Nephron progenitor cell (in vitro differentiated cells): ENCODE results near the gene PNKD.

ENCODE experiments used
- DNase-seq: peaks from one replicate; pipeline ENCODE4 v3.0.0; 2021
- H3K27ac Mint-ChIP-seq: 2 replicates; pipeline ENCODE4 v1.8.0; 2021; ENCODE audit warnings: mild to moderate bottlenecking, moderate library complexity, mixed read lengths
- H3K27me3 Mint-ChIP-seq: 2 replicates; pipeline ENCODE4 v1.8.0; 2021; ENCODE audit warnings: mild to moderate bottlenecking, low read depth, mixed read lengths; ENCODE audit not compliant: poor library complexity
- H3K36me3 Mint-ChIP-seq: 2 replicates; pipeline ENCODE4 v1.8.0; 2021; ENCODE audit warnings: low read depth, mixed read lengths
- H3K4me1 Mint-ChIP-seq: 2 replicates; pipeline ENCODE4 v1.8.0; 2021; ENCODE audit warnings: mixed read lengths
- H3K4me3 Mint-ChIP-seq: 2 replicates; pipeline ENCODE4 v1.8.0; 2021; ENCODE audit warnings: mild to moderate bottlenecking, moderate library complexity, mixed read lengths
- H3K9me3 Mint-ChIP-seq: 2 replicates; pipeline ENCODE4 v1.8.0; 2021; ENCODE audit warnings: mild to moderate bottlenecking, moderate library complexity, mixed read lengths
- CTCF ChIP-seq: fragments of 200-600 bp; sonication (generic); IDR thresholded peaks from 2 replicates; pipeline ENCODE4 v1.5.0; 2021; ENCODE audit warnings: antibody characterized with exemption

Gene PNKD

GRCh38 chr2:218284106-218284811 is 13.9 kb downstream of the PNKD start:
- H3K27me3 Mint-ChIP-seq, result no peaks in the 10 kb centered on the region
- H3K27ac Mint-ChIP-seq, result no peak overlapping the region
- peaks cover 55% of the 10 kb centered on the region for H3K4me1 Mint-ChIP-seq
- no peak for TF ChIP-seq CTCF
- no peak overlapping the region for H3K4me3 Mint-ChIP-seq
- H3K9me3 Mint-ChIP-seq, result no peaks in the 10 kb centered on the region
- H3K36me3 Mint-ChIP-seq, result no peaks in the 10 kb centered on the region
- no peak for DNase-seq

- peak overlapping the region; percentile 97 for H3K27ac Mint-ChIP-seq
- H3K27me3 Mint-ChIP-seq, result no peaks in the 10 kb centered on the region
- H3K4me3 Mint-ChIP-seq, result peak overlapping the region; percentile 37
- DNase-seq, result no peak
- TF ChIP-seq CTCF, result no peak
- peaks cover 69% of the 10 kb centered on the region for H3K4me1 Mint-ChIP-seq
- H3K36me3 Mint-ChIP-seq, result no peaks in the 10 kb centered on the region
- no peaks in the 10 kb centered on the region for H3K9me3 Mint-ChIP-seq
Measured at GRCh38 chr2:218285604-218286003, 15.3 kb downstream of the PNKD start.

GRCh38 chr2:218286570-218287459 is 16.5 kb downstream of the PNKD start:
- Mint-ChIP-seq H3K4me3 (peak overlapping the region; percentile 69), H3K27me3 (no peaks in the 10 kb centered on the region), H3K27ac (peak overlapping the region; percentile 97), H3K36me3 (no peaks in the 10 kb centered on the region), H3K4me1 (peaks cover 74% of the 10 kb centered on the region), H3K9me3 (no peaks in the 10 kb centered on the region)
- DNase-seq, result peak; percentile 56
- no peak for TF ChIP-seq CTCF

GRCh38 chr2:218289639-218290315 is 19.5 kb downstream of the PNKD start:
- H3K36me3 Mint-ChIP-seq, result no peaks in the 10 kb centered on the region
- H3K4me1 Mint-ChIP-seq, result peaks cover 78% of the 10 kb centered on the region
- H3K27ac Mint-ChIP-seq, result peak overlapping the region; percentile 43
- H3K4me3 Mint-ChIP-seq, result peak overlapping the region; percentile 57
- H3K27me3 Mint-ChIP-seq, result peaks cover 14% of the 10 kb centered on the region
- no peak for DNase-seq
- no peak for TF ChIP-seq CTCF
- H3K9me3 Mint-ChIP-seq, result no peaks in the 10 kb centered on the region

- no peak for DNase-seq
- Mint-ChIP-seq H3K4me3 (peak overlapping the region; percentile 57), H3K4me1 (peaks cover 79% of the 10 kb centered on the region), H3K27me3 (peaks cover 15% of the 10 kb centered on the region), H3K36me3 (no peaks in the 10 kb centered on the region), H3K9me3 (no peaks in the 10 kb centered on the region), H3K27ac (peak overlapping the region; percentile 53)
- no peak for TF ChIP-seq CTCF
Measured at GRCh38 chr2:218290316-218291261, 20.3 kb downstream of the PNKD start.
